MCF 10A (cell line): ENCODE measurements around the gene USP40. TPM values are rescaled to one million over a fixed set of nuclear protein-coding genes. Genes with fewer than 3 reads are reported as not detected.

Experiments
- BruUV-seq: library from RNA; stranded (reverse); fragments of 400-500 nt; replicated peaks from 2 replicates; lab custom pipeline; 2021; lab: Mats Ljungman, UMichigan
- CTCF ChIA-PET: fragments of 300-600 bp; sonication (Branson Sonifier 250); formaldehyde crosslinking; extraction: SDS; loops from one replicate; lab custom pipeline; 2021; ENCODE audit warnings: antibody characterized with exemption, inconsistent platforms; lab: Yijun Ruan, JAX
- POLR2A ChIA-PET: fragments of 300-600, 350-650 bp; sonication (Branson Sonifier 250); formaldehyde crosslinking; extraction: SDS; loops from one replicate; lab custom pipeline; 2020; ENCODE audit warnings: antibody characterized with exemption, inconsistent platforms; lab: Yijun Ruan, JAX
- DNase-seq: peaks from one replicate; pipeline ENCODE4 v3.0.0-alpha.2; 2018; ENCODE audit not compliant: unreplicated experiment
- H3K27ac Mint-ChIP-seq: one replicate; pipeline ENCODE4 v1.8.0; 2022; ENCODE audit warnings: mild to moderate bottlenecking, low read depth, mixed read lengths; ENCODE audit not compliant: unreplicated experiment
- H3K27me3 Mint-ChIP-seq: one replicate; pipeline ENCODE4 v1.8.0; 2022; ENCODE audit warnings: mixed read lengths; ENCODE audit not compliant: insufficient read depth, unreplicated experiment
- H3K36me3 Mint-ChIP-seq: one replicate; pipeline ENCODE4 v1.8.0; 2022; ENCODE audit warnings: mild to moderate bottlenecking, moderate library complexity, mixed read lengths; ENCODE audit not compliant: insufficient read depth, unreplicated experiment
- H3K4me1 Mint-ChIP-seq: one replicate; pipeline ENCODE4 v1.8.0; 2022; ENCODE audit warnings: mixed read lengths; ENCODE audit not compliant: insufficient read depth, unreplicated experiment
- H3K4me3 Mint-ChIP-seq: one replicate; pipeline ENCODE4 v1.8.0; 2022; ENCODE audit warnings: mild to moderate bottlenecking, moderate library complexity, mixed read lengths; ENCODE audit not compliant: unreplicated experiment
- H3K9me3 Mint-ChIP-seq: one replicate; pipeline ENCODE4 v1.8.0; 2022; ENCODE audit warnings: mixed read lengths; ENCODE audit not compliant: unreplicated experiment
- CTCF ChIP-seq: fragments of 200-600 bp; IDR thresholded peaks from one replicate; pipeline ENCODE4 v1.8.0; 2022; ENCODE audit warnings: antibody characterized with exemption, mild to moderate bottlenecking; ENCODE audit not compliant: unreplicated experiment
- intact Hi-C: fragments of 100-400 bp; cut with micrococcal nuclease; formaldehyde crosslinking; loops from 2 replicates; pipeline ENCODE4 v1.14.1; 2022
- total RNA-seq: library from RNA; stranded (reverse); gene quantifications from 2 replicates; pipeline ENCODE4 v1.2.3, GENCODE V29; 2022

Gene USP40
- total RNA-seq, 1 experiment from 2014 or later: 56.3 TPM

GRCh38 chr2:233565685-233566140 lies 869 bp downstream of the USP40 start:
- BruUV-seq: TSS peak; percentile 50
- no peaks in the 10 kb centered on the region for H3K9me3 Mint-ChIP-seq
- intact Hi-C loops: loop anchor here (2.0 kb wide), 1 partner anchor 145 kb away; no protein-coding TSS in a partner anchor
- peak overlapping the region; percentile 100 for H3K27ac Mint-ChIP-seq
- H3K4me1 Mint-ChIP-seq: peaks cover 10% of the 10 kb centered on the region
- no peak for DNase-seq
- no peaks in the 10 kb centered on the region for H3K27me3 Mint-ChIP-seq
- no peak for TF ChIP-seq CTCF
- POLR2A ChIA-PET: interaction anchor here (0.6 to 3.9 kb wide), 19 partner anchors 9 to 363 kb away, joined by 3 to 59 read pairs (median 4); partner anchors contain the start of gene UGT1A7
- H3K4me3 Mint-ChIP-seq: peak overlapping the region; percentile 99
- CTCF ChIA-PET: interaction anchor here (2.1 kb wide), 1 partner anchor 146 kb away, joined by 8 read pairs; no protein-coding TSS in a partner anchor
- H3K36me3 Mint-ChIP-seq: peaks cover 20% of the 10 kb centered on the region

GRCh38 chr2:233563663-233564430 lies 2.7 kb downstream of the USP40 start:
- H3K4me3 Mint-ChIP-seq: no peak overlapping the region
- POLR2A ChIA-PET: interaction anchor here (1.4 to 3.9 kb wide), 4 partner anchors 11 to 143 kb away, joined by 5 to 59 read pairs (median 34); no protein-coding TSS in a partner anchor
- no TSS peak for BruUV-seq
- DNase-seq: no peak
- intact Hi-C loops: no loop called here
- no peaks in the 10 kb centered on the region for H3K9me3 Mint-ChIP-seq
- no peak for TF ChIP-seq CTCF
- peaks cover 36% of the 10 kb centered on the region for H3K36me3 Mint-ChIP-seq
- CTCF ChIA-PET: no interaction called here
- H3K4me1 Mint-ChIP-seq: peaks cover 15% of the 10 kb centered on the region
- no peaks in the 10 kb centered on the region for H3K27me3 Mint-ChIP-seq
- no peak overlapping the region for H3K27ac Mint-ChIP-seq

- H3K27me3 Mint-ChIP-seq: no peaks in the 10 kb centered on the region
- peak overlapping the region; percentile 73 for H3K27ac Mint-ChIP-seq
- POLR2A ChIA-PET: interaction anchor here (0.6 to 3.0 kb wide), 9 partner anchors 9 to 154 kb away, joined by 3 to 28 read pairs (median 5); partner anchors contain the start of gene USP40
- BruUV-seq: no TSS peak
- TF ChIP-seq CTCF: no peak
- peak; percentile 76 for DNase-seq
- H3K4me3 Mint-ChIP-seq: peak overlapping the region; percentile 2
- CTCF ChIA-PET: interaction anchor here (0.6 to 1.6 kb wide), 4 partner anchors 66 to 1030 kb away, joined by 3 to 9 read pairs (median 4); partner anchors contain the start of gene UGT1A5
- H3K9me3 Mint-ChIP-seq: no peaks in the 10 kb centered on the region
- H3K36me3 Mint-ChIP-seq: peaks cover 81% of the 10 kb centered on the region
- H3K4me1 Mint-ChIP-seq: peaks cover 13% of the 10 kb centered on the region
- intact Hi-C loops: loop anchor here (10.0 kb wide), 1 partner anchor 62 kb away; no protein-coding TSS in a partner anchor
Observed at GRCh38 chr2:233556881-233557736, 9.5 kb downstream of the USP40 start.
